Activated CD4-positive, alpha-beta T cell treated with anti-CD3 and anti-CD28 coated beads for 4 hours (primary cell): ENCODE data around the gene ATRNL1.

Experiments
- DNase-seq, 2 donors: peaks; one replicate each; pipeline ENCODE4 v3.0.0-alpha.2; 2020

Gene ATRNL1

GRCh38 chr10:115998301-115998700 lies 905.1 kb downstream of the ATRNL1 start:
- no peak for DNase-seq
